GM19395 (cell line): ENCODE data around the gene CGB3.
"Not testable (repeated sequence)": the region's sequence is repeated elsewhere in the genome, so short reads cannot be mapped to it uniquely, and the experiment has no call there.

Experiments used
- ATAC-seq: cut with Tn5 transposase; IDR thresholded peaks from one replicate; pipeline ENCODE4 v1.9.1; 2021; ENCODE audit warnings: mild to moderate bottlenecking, moderate library complexity; ENCODE audit not compliant: unreplicated experiment

CGB3 gene

GRCh38 chr19:49043548-49043947 lies 19.4 kb upstream of the CGB3 start, which contains the start of gene CGB5:
TSS of gene CGB5 (plus strand) at chr19:49043848. CDS start at chr19:49044210, 362 bp downstream.
- not testable (repeated sequence) for ATAC-seq

DNA sequence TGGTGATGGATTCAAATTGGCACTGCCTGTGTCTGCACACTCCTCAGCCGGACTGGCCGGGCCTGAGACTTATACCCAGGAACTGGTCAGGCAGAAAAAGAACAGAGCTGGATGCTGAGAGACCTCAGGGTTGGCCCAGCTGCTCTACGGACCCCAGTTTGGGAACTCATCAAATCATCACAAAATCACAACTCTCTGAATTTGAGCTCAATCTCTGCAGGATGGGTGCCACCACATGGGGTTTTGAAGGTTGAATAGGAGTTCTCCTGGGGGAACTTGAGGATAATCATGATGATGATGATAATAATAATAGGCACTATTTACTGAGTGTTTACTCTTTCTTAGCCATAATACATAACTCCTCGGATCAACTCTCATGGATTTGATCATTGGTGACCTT lies 18.5 kb upstream of the CGB3 start:
- not testable (repeated sequence) for ATAC-seq

GRCh38 chr19:49042177-49042576 lies 18.0 kb upstream of the CGB3 start:
- ATAC-seq, result no peak

DNA sequence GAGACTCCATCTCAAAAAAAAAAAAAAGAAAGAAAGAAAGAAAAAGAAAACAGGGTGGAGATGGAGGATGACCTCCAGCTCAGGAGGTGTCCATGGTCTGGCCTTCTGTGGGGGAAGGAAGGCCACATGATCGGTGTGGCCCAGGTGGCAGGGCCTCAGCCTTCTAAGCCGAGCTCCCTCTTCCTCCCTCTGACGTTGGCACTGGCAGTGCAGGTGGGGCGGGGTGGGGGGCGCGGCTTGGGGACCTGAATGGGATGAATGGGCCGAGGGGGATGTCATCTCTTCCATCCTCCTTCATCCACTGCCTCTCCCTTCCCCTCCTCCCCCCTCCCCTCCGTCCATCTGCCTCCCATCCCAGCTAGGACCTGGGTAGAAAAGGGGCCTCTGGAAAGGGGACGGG lies 15.6 kb upstream of the CGB3 start:
- ATAC-seq, result not testable (repeated sequence)

- not testable (repeated sequence) for ATAC-seq
Observed at GRCh38 chr19:49038557-49039276, 14.6 kb upstream of the CGB3 start.

DNA sequence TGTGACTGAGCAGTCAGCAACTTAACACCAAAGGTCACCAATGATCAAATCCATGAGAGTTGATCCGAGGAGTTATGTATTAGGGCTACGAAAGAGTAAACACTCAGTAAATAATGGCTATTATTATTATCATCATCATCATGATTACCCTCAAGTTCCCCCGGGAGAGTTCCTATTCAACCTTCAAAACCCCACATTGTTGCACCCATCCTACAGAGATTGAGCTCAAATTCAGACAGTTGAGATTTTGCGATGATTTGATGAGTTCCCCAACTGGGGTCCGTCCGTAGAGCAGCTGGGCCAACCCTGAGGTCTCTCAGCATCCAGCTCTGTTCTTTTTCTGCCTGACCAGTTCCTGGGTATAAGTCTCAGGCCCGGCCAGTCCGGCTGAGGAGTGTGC lies 14.0 kb upstream of the CGB3 start:
- not testable (repeated sequence) for ATAC-seq

DNA sequence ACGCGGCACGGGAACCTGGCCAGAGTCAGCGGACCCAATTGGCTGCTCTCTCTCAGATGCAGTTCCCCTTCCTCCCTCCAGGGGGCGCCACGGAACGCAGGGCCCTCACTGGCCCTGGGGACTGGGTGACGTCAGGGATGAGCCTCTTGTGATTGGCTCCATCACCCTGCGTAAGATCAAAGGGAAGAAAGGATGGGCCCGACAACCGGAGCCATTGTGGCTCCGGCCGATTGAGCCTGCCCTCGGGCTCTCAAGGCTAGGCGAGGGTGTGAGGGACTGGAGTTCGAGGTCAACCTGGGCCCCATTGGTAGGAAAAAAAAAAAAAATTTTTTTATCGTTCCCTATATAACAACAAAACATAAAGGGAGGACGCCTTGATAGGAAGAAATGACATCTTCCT lies 12.7 kb upstream of the CGB3 start, which contains the start of gene CGB1:
Gene CGB1, minus strand, starts transcription at position 81 of the 400 bp plus-strand sequence. CDS start 184 bp downstream, outside the sequence.
- ATAC-seq, result not testable (repeated sequence)

DNA sequence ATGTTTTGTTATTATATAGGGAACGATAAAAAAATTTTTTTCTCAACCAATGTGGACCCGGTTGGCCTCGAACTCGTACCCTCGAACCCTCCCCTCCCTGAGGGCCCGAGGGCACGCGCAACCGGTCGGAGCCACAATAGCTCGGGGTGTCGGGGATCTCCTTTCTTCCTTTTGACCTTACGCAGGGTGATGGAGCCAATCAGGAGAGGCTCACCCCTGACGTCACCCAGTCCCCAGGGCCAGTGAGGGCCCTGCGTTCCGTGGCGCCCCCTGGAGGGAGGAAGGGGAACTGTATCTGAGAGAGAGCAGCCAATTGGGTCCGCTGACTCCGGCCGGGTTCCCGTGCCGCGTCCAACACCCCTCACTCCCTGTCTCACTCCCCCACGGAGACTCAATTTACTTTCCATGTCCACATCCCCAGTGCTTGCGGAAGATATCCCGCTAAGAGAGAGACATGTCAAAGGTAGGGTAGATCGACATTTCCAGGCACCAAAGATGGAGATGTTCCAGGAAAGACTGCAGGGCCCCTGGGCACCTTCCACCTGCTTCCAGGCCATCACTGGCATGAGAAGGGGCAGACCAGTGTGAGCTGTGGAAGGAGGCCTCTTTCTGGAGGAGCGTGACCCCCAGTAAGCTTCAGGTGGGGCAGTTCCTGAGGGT lies 7.6 kb upstream of the CGB3 start, which contains the start of gene CGB2:
Gene CGB2, plus strand, starts transcription at position 249 of the 660 bp plus-strand sequence. Its CDS starts 206 bp downstream, at position 455.
- not testable (repeated sequence) for ATAC-seq

- not testable (repeated sequence) for ATAC-seq
Observed at GRCh38 chr19:49030323-49030722, 6.2 kb upstream of the CGB3 start.

DNA sequence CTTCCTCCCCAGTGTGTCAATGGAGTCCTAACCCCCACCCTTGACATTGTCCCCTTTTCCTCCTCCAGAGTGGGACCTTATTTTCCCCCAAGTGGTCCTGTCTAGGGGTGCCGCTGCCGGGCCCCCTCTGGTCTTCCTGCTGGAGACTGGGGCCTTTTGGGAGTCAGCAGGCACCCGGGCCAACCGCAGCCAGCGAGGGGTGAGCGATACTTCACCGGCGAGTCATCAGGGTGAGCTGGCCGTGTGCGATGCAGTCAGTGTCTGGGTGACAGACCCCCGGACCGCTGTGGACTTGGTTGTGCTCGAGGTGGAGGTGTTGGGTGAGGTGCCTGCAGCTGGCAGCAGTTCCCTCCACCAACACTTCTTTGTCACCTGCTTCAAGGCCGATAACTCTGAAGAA lies 5.6 kb upstream of the CGB3 start:
- ATAC-seq, result not testable (repeated sequence)

- not testable (repeated sequence) for ATAC-seq
Observed at GRCh38 chr19:49028686-49029085, 4.6 kb upstream of the CGB3 start.

DNA sequence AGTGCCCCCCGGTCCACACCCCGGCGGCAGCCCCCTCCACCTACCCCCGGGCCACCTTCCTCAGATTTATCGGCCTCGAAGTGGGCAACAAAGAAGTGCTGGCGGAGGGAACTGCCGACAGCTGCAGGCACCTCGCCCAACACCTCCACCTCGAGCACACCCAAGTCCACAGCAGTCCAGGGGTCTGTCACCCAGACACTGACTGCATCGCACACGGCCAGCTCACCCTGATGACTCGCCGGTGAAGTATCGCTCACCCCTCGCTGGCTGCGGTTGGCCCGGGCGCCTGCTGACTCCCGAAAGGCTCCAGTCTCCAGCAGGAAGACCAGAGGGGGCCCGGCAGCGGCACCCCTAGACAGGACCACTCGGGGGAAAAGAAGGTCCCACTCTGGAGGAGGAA lies 1.5 kb upstream of the CGB3 start:
- not testable (repeated sequence) for ATAC-seq

- not testable (repeated sequence) for ATAC-seq
Observed at GRCh38 chr19:49025088-49025487, 955 bp upstream of the CGB3 start.

DNA sequence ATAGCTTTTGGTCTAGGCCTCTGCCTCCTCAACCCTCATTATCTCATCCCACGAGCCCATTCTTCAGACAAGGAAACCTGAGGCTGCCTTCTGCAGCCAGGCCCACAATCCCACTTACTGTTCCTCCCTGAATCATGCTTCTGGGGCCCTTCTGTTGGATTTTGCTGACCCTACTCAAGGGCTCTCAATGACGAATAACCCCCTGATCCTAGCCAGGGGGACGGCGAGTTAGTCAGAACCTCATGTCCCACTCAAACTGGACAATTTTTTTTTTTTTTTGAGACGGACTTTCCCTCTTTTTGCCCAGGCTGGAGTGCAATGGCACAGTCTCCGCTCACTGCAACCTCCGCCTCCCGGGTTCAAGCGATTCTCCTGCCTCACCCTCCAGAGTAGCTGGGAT lies 2.0 kb downstream of the CGB3 start:
- no peak for ATAC-seq

- ATAC-seq, result no peak
Observed at GRCh38 chr19:49020931-49021895, 2.9 kb downstream of the CGB3 start.

GRCh38 chr19:49020342-49020741 lies 3.8 kb downstream of the CGB3 start:
- no peak for ATAC-seq

DNA sequence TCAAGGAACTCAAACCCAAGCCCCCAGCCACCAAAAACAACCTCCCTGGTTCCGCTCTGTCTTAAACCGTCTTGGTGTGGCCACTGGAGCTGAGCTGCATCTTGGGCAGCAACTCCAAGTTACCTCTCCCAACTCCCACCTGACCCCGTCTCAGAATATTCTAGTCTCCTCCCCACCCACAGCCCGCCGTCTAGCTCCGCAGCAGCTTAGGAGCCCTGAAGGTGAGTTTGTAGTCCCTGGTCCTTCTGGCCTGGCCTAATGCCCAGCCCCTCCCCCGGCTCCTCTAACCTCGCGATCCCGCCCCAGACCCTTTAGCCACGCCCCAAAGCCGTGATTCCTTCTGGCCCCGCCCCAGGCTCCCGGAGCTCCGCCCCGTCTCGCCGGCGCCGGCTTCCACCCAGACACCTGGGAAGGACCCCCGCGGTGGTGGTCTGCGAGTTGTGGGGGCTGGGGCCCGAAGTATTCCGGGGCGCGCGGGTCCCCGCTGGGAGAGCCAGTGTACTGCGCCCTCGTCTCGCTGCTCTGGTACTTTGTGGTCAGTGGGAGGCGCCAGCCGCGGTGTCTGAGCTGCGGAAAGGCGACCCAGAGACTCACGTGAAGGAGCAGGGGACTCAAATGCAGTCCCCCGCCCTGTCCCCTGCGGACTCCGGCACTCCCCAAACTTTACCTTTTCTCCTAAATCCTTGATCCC lies 4.7 kb downstream of the CGB3 start:
- no peak for ATAC-seq

GRCh38 chr19:49018388-49019241 lies 5.5 kb downstream of the CGB3 start:
- not testable (repeated sequence) for ATAC-seq

- ATAC-seq, result no peak
Observed at GRCh38 chr19:49017666-49018351, 6.3 kb downstream of the CGB3 start.
